Activated naive CD8-positive, alpha-beta T cell treated with anti-CD3 and anti-CD28 coated beads for 36 hours (primary cell): ENCODE measurements around the gene SLC10A4. TPM values are rescaled to one million over a fixed set of nuclear protein-coding genes. Genes with fewer than 3 reads are reported as not detected.
"Not testable (repeated sequence)": the region's sequence is repeated elsewhere in the genome, so short reads cannot be mapped to it uniquely, and the experiment has no call there.

ENCODE experiments used
- DNase-seq: peaks from one replicate; pipeline ENCODE4 v3.0.0; 2021
- H3K27ac Mint-ChIP-seq: one replicate; pipeline ENCODE4 v1.8.0; 2022; ENCODE audit warnings: mild to moderate bottlenecking, moderate library complexity, mixed read lengths
- H3K27me3 Mint-ChIP-seq: one replicate; pipeline ENCODE4 v1.8.0; 2022; ENCODE audit warnings: mild to moderate bottlenecking, mixed read lengths
- H3K36me3 Mint-ChIP-seq: one replicate; pipeline ENCODE4 v1.8.0; 2021; ENCODE audit warnings: mild to moderate bottlenecking, mixed read lengths
- H3K4me1 Mint-ChIP-seq: one replicate; pipeline ENCODE4 v1.8.0; 2021; ENCODE audit warnings: mixed read lengths
- H3K4me3 Mint-ChIP-seq: one replicate; pipeline ENCODE4 v1.8.0; 2022; ENCODE audit warnings: mild to moderate bottlenecking, moderate library complexity, mixed read lengths
- H3K9me3 Mint-ChIP-seq: one replicate; pipeline ENCODE4 v1.8.0; 2022; ENCODE audit warnings: mixed read lengths
- total RNA-seq, 2 experiments: library from RNA; stranded (reverse); gene quantifications; one replicate each; pipeline ENCODE4 v1.2.3, GENCODE V29; 2021

The SLC10A4 gene
- not detected for total RNA-seq

- Mint-ChIP-seq H3K36me3 (peaks cover 2% of the 10 kb centered on the region), H3K4me1 (peaks cover 6% of the 10 kb centered on the region), H3K27me3 (peaks cover 66% of the 10 kb centered on the region), H3K9me3 (no peaks in the 10 kb centered on the region), H3K4me3 (peak within 1 kb of the TSS; percentile 65), H3K27ac (no peak within 1 kb of the TSS)
- peak; percentile 36 for DNase-seq
These were observed at the start of gene SLC10A4 for GRCh38 chr4:48483006-48483776. SLC10A4 (plus strand) TSS chr4:48483343; CDS start chr4:48483562, 219 bp downstream.

- no peak overlapping the region for H3K4me3 Mint-ChIP-seq
- H3K27ac Mint-ChIP-seq: no peak overlapping the region
- no peaks in the 10 kb centered on the region for H3K27me3 Mint-ChIP-seq
- H3K9me3 Mint-ChIP-seq: peaks cover 1% of the 10 kb centered on the region
- no peak for DNase-seq
- H3K36me3 Mint-ChIP-seq: no peaks in the 10 kb centered on the region
- peaks cover 11% of the 10 kb centered on the region for H3K4me1 Mint-ChIP-seq
These were observed 46.8 kb upstream of the SLC10A4 start for GRCh38 chr4:48436318-48436717.

GRCh38 chr4:48439988-48440387 is 43.2 kb upstream of the SLC10A4 start:
- no peaks in the 10 kb centered on the region for H3K4me1 Mint-ChIP-seq
- H3K27me3 Mint-ChIP-seq: no peaks in the 10 kb centered on the region
- no peak overlapping the region for H3K4me3 Mint-ChIP-seq
- no peak overlapping the region for H3K27ac Mint-ChIP-seq
- H3K9me3 Mint-ChIP-seq: no peaks in the 10 kb centered on the region
- no peaks in the 10 kb centered on the region for H3K36me3 Mint-ChIP-seq
- no peak for DNase-seq

GRCh38 chr4:48440914-48441313 is 42.2 kb upstream of the SLC10A4 start:
- DNase-seq, H3K9me3 Mint-ChIP-seq, H3K27me3 Mint-ChIP-seq, H3K27ac Mint-ChIP-seq, H3K4me1 Mint-ChIP-seq, H3K36me3 Mint-ChIP-seq, H3K4me3 Mint-ChIP-seq: not testable (repeated sequence)

GRCh38 chr4:48445704-48446103 is 37.4 kb upstream of the SLC10A4 start:
- DNase-seq: no peak
- no peaks in the 10 kb centered on the region for H3K4me1 Mint-ChIP-seq
- H3K9me3 Mint-ChIP-seq: no peaks in the 10 kb centered on the region
- H3K27ac Mint-ChIP-seq: no peak overlapping the region
- no peak overlapping the region for H3K4me3 Mint-ChIP-seq
- no peaks in the 10 kb centered on the region for H3K27me3 Mint-ChIP-seq
- no peaks in the 10 kb centered on the region for H3K36me3 Mint-ChIP-seq

GRCh38 chr4:48446642-48447041 is 36.5 kb upstream of the SLC10A4 start:
- no peak for DNase-seq
- Mint-ChIP-seq H3K36me3 (no peaks in the 10 kb centered on the region), H3K9me3 (no peaks in the 10 kb centered on the region), H3K4me1 (no peaks in the 10 kb centered on the region), H3K4me3 (no peak overlapping the region), H3K27me3 (no peaks in the 10 kb centered on the region), H3K27ac (no peak overlapping the region)

- no peak overlapping the region for H3K4me3 Mint-ChIP-seq
- H3K27me3 Mint-ChIP-seq: no peaks in the 10 kb centered on the region
- no peak for DNase-seq
- H3K27ac Mint-ChIP-seq: no peak overlapping the region
- no peaks in the 10 kb centered on the region for H3K4me1 Mint-ChIP-seq
- no peaks in the 10 kb centered on the region for H3K9me3 Mint-ChIP-seq
- no peaks in the 10 kb centered on the region for H3K36me3 Mint-ChIP-seq
These were observed 34.0 kb upstream of the SLC10A4 start for GRCh38 chr4:48449151-48449550.

GRCh38 chr4:48450740-48451139 is 32.4 kb upstream of the SLC10A4 start:
- Mint-ChIP-seq H3K27ac (no peak overlapping the region), H3K4me3 (no peak overlapping the region), H3K9me3 (no peaks in the 10 kb centered on the region), H3K27me3 (no peaks in the 10 kb centered on the region), H3K4me1 (no peaks in the 10 kb centered on the region), H3K36me3 (no peaks in the 10 kb centered on the region)
- no peak for DNase-seq

- not testable (repeated sequence) for H3K27ac Mint-ChIP-seq, H3K4me3 Mint-ChIP-seq, H3K9me3 Mint-ChIP-seq, H3K27me3 Mint-ChIP-seq, H3K4me1 Mint-ChIP-seq, H3K36me3 Mint-ChIP-seq, DNase-seq
These were observed 31.5 kb upstream of the SLC10A4 start for GRCh38 chr4:48451656-48452055.

GRCh38 chr4:48454591-48454990 is 28.6 kb upstream of the SLC10A4 start:
- no peaks in the 10 kb centered on the region for H3K36me3 Mint-ChIP-seq
- DNase-seq: no peak

GRCh38 chr4:48461000-48461399 is 22.1 kb upstream of the SLC10A4 start:
- Mint-ChIP-seq H3K9me3 (peaks cover 4% of the 10 kb centered on the region), H3K36me3 (no peaks in the 10 kb centered on the region), H3K27me3 (no peaks in the 10 kb centered on the region), H3K27ac (no peak overlapping the region), H3K4me3 (no peak overlapping the region), H3K4me1 (no peaks in the 10 kb centered on the region)
- DNase-seq: no peak

More at GRCh38 chr4:48454591-48454990, 28.6 kb upstream of the SLC10A4 start:
- no peak overlapping the region for H3K27ac Mint-ChIP-seq
- peaks cover 4% of the 10 kb centered on the region for H3K9me3 Mint-ChIP-seq
- H3K4me3 Mint-ChIP-seq: no peak overlapping the region
- H3K4me1 Mint-ChIP-seq: no peaks in the 10 kb centered on the region
- no peaks in the 10 kb centered on the region for H3K27me3 Mint-ChIP-seq

- Mint-ChIP-seq H3K4me3 (no peak overlapping the region), H3K27me3 (no peaks in the 10 kb centered on the region), H3K27ac (no peak overlapping the region), H3K9me3 (no peaks in the 10 kb centered on the region), H3K4me1 (no peaks in the 10 kb centered on the region), H3K36me3 (no peaks in the 10 kb centered on the region)
- no peak for DNase-seq
These were observed 20.8 kb upstream of the SLC10A4 start for GRCh38 chr4:48462363-48462762.

- no peak for DNase-seq
- H3K36me3 Mint-ChIP-seq: no peaks in the 10 kb centered on the region
- H3K27me3 Mint-ChIP-seq: peaks cover 5% of the 10 kb centered on the region
- H3K4me3 Mint-ChIP-seq: no peak overlapping the region
- H3K4me1 Mint-ChIP-seq: peaks cover 1% of the 10 kb centered on the region
- H3K9me3 Mint-ChIP-seq: no peaks in the 10 kb centered on the region
- no peak overlapping the region for H3K27ac Mint-ChIP-seq
These were observed 15.7 kb upstream of the SLC10A4 start for GRCh38 chr4:48467442-48467841.

GRCh38 chr4:48467891-48468290 is 15.3 kb upstream of the SLC10A4 start:
- H3K36me3 Mint-ChIP-seq: no peaks in the 10 kb centered on the region
- H3K27me3 Mint-ChIP-seq: peaks cover 5% of the 10 kb centered on the region
- no peaks in the 10 kb centered on the region for H3K9me3 Mint-ChIP-seq
- H3K4me1 Mint-ChIP-seq: peaks cover 1% of the 10 kb centered on the region
- H3K4me3 Mint-ChIP-seq: no peak overlapping the region
- no peak overlapping the region for H3K27ac Mint-ChIP-seq
- no peak for DNase-seq

GRCh38 chr4:48470137-48470536 is 13.0 kb upstream of the SLC10A4 start:
- Mint-ChIP-seq H3K27me3 (peaks cover 5% of the 10 kb centered on the region), H3K36me3 (no peaks in the 10 kb centered on the region), H3K27ac (no peak overlapping the region), H3K9me3 (no peaks in the 10 kb centered on the region), H3K4me1 (peaks cover 1% of the 10 kb centered on the region), H3K4me3 (no peak overlapping the region)
- no peak for DNase-seq

GRCh38 chr4:48470570-48470969 is 12.6 kb upstream of the SLC10A4 start:
- H3K9me3 Mint-ChIP-seq: no peaks in the 10 kb centered on the region
- H3K27me3 Mint-ChIP-seq: peaks cover 7% of the 10 kb centered on the region
- DNase-seq: no peak
- H3K27ac Mint-ChIP-seq: no peak overlapping the region
- no peaks in the 10 kb centered on the region for H3K36me3 Mint-ChIP-seq
- no peak overlapping the region for H3K4me3 Mint-ChIP-seq
- peaks cover 1% of the 10 kb centered on the region for H3K4me1 Mint-ChIP-seq
